Prostate gland (tissue), 2 donors: Measurements from ENCODE around the gene SUPT3H. TPM values are rescaled to one million over a fixed set of nuclear protein-coding genes. Genes with fewer than 3 reads are reported as not detected.

ENCODE experiments used
- DNase-seq: peaks from one replicate; pipeline ENCODE4 v3.0.0-alpha.2; 2019; ENCODE audit warnings: low spot score
- H3K27ac ChIP-seq, 2 donors: fragments of 200-600 bp; sonication (generic); 2 replicates each; pipeline ENCODE4 v1.5.1; 2017 to 2019
- H3K27me3 ChIP-seq: fragments of 200-600 bp; sonication (generic); replicated peaks from 2 replicates; pipeline ENCODE4 v1.5.1; 2019; ENCODE audit not compliant: insufficient read depth
- H3K36me3 ChIP-seq, 2 donors: fragments of 200-600 bp; sonication (generic); 1 replicate in 1 of 2; 2 replicates in 1 of 2; pipeline versions ENCODE4 v1.5.1 to v1.8.1; 2017 to 2019
- H3K4me1 ChIP-seq: fragments of 200-600 bp; sonication (generic); replicated peaks from 2 replicates; pipeline ENCODE4 v1.5.1; 2019
- H3K4me3 ChIP-seq, 2 donors: fragments of 200-600 bp; sonication (generic); 2 replicates each; pipeline ENCODE4 v1.5.1; 2017 to 2019
- H3K9me3 ChIP-seq: fragments of 200-600 bp; sonication (generic); 2 replicates; pipeline ENCODE4 v1.5.1; 2017
- POLR2A ChIP-seq: fragments of 450-650 bp; IDR thresholded peaks from one replicate; pipeline ENCODE4 v1.6.1; 2016; ENCODE audit warnings: antibody characterized with exemption, mild to moderate bottlenecking
- POLR2AphosphoS5 ChIP-seq: sonication (generic); formaldehyde crosslinking; IDR thresholded peaks from one replicate; pipeline ENCODE4 v1.6.1; 2017; ENCODE audit warnings: antibody characterized with exemption
- WGBS: methylation state at CpG from one replicate; pipeline ENCODE4 v1.1.5; 2018; 5-methylcytosine and 5-hydroxymethylcytosine counted together
- intact Hi-C: fragments of 100-400 bp; cut with DNase I; formaldehyde crosslinking; loops from one replicate; pipeline ENCODE4 v1.14.2; 2022
- total RNA-seq, 2 donors: library from RNA; depleted of rRNA; stranded (reverse); fragments of >200 nt; gene quantifications; one replicate each; pipeline ENCODE4 v1.1.0, GENCODE V29; 2016
- TF ChIP-seq, protein P1 (sequence below), 4 experiments: fragments of 200-600 bp in 2 of 4; fragments of 450-650 bp in 2 of 4; sonication (generic) in 2 of 4; IDR thresholded peaks; 1 replicate in 3 of 4; 2 replicates in 1 of 4; pipeline ENCODE4 v1.5.1; 2016 to 2019; ENCODE audit warnings: antibody characterized with exemption in 4 of 4, mild to moderate bottlenecking in 2 of 4, moderate library complexity in 2 of 4

SUPT3H gene
- total RNA-seq, 2 donors from 2014 or later, result 4.6 to 13.1 TPM

- intact Hi-C loops, result no loop called here
- Histone ChIP-seq H3K9me3 (no peaks in the 10 kb centered on the region), H3K27ac (no peak overlapping the region), H3K4me3 (no peak overlapping the region), H3K36me3 (no peaks in the 10 kb centered on the region), H3K27me3 (no peaks in the 10 kb centered on the region), H3K4me1 (no peaks in the 10 kb centered on the region)
- WGBS, result 54% methylated on average over 3 of the region's 3 CpGs
- TF ChIP-seq, protein P1, sequence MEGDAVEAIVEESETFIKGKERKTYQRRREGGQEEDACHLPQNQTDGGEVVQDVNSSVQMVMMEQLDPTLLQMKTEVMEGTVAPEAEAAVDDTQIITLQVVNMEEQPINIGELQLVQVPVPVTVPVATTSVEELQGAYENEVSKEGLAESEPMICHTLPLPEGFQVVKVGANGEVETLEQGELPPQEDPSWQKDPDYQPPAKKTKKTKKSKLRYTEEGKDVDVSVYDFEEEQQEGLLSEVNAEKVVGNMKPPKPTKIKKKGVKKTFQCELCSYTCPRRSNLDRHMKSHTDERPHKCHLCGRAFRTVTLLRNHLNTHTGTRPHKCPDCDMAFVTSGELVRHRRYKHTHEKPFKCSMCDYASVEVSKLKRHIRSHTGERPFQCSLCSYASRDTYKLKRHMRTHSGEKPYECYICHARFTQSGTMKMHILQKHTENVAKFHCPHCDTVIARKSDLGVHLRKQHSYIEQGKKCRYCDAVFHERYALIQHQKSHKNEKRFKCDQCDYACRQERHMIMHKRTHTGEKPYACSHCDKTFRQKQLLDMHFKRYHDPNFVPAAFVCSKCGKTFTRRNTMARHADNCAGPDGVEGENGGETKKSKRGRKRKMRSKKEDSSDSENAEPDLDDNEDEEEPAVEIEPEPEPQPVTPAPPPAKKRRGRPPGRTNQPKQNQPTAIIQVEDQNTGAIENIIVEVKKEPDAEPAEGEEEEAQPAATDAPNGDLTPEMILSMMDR (IDR thresholded peaks at IDR 0.05), result no peak
- TF ChIP-seq POLR2A, result no peak
- no peak for TF ChIP-seq POLR2AphosphoS5
- DNase-seq, result no peak
Measured at GRCh38 chr6:45415788-45416518, 38.2 kb upstream of the SUPT3H start.

DNA sequence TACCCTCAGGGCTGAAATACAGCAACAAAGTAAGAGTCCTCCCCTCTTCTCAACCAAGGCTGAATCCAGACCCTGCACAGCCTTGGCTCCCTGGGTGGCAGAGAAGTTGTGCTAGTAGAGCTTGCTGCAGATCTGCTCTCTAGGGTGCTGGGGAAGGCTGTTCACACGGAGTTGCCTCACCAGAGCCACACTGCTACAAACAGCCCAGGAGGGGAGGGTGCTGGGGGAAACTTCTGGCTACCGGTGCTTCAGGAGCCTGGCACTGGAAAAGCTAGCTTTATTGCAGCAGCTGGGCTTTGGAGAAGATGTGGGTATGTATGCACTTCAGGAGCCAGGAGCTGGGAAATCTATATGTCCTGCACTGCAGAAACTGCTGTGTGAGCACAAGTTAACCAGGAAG, 37.6 kb upstream of the SUPT3H start:
- peak; percentile 9 for DNase-seq
- Histone ChIP-seq H3K36me3 (no peaks in the 10 kb centered on the region), H3K27me3 (no peaks in the 10 kb centered on the region), H3K4me1 (no peaks in the 10 kb centered on the region), H3K4me3 (no peak overlapping the region), H3K27ac (no peak overlapping the region), H3K9me3 (no peaks in the 10 kb centered on the region)
- TF ChIP-seq POLR2AphosphoS5, result no peak
- no peak for TF ChIP-seq POLR2A
- WGBS, result 22% methylated on average over 2 of the region's 2 CpGs
- intact Hi-C loops, result no loop called here

GRCh38 chr6:45411959-45412358, 34.2 kb upstream of the SUPT3H start:
- H3K4me1 ChIP-seq, result no peaks in the 10 kb centered on the region
- TF ChIP-seq, protein P1 (IDR thresholded peaks at IDR 0.05), result no peak
- no peak for TF ChIP-seq POLR2AphosphoS5
- no peak for TF ChIP-seq POLR2A
- H3K4me3 ChIP-seq, result no peak overlapping the region
- WGBS, result 47% methylated on average over 5 of the region's 5 CpGs
- H3K36me3 ChIP-seq, result no peaks in the 10 kb centered on the region
- peak; percentile 12 for DNase-seq
- H3K27me3 ChIP-seq, result no peaks in the 10 kb centered on the region
- no peaks in the 10 kb centered on the region for H3K9me3 ChIP-seq
- H3K27ac ChIP-seq, result no peak overlapping the region
- intact Hi-C loops, result no loop called here

GRCh38 chr6:45400021-45400420, 22.3 kb upstream of the SUPT3H start:
- peaks cover 2% of the 10 kb centered on the region for H3K27me3 ChIP-seq
- no peak for TF ChIP-seq POLR2A
- TF ChIP-seq, protein P1 (IDR thresholded peaks at IDR 0.05), result no peak
- TF ChIP-seq POLR2AphosphoS5, result no peak
- DNase-seq, result no peak
- H3K4me3 ChIP-seq, result no peak overlapping the region
- H3K27ac ChIP-seq, result no peak overlapping the region
- H3K36me3 ChIP-seq, result no peaks in the 10 kb centered on the region
- WGBS, result 89% methylated on average over 2 of the region's 2 CpGs
- intact Hi-C loops, result no loop called here
- H3K4me1 ChIP-seq, result no peaks in the 10 kb centered on the region
- no peaks in the 10 kb centered on the region for H3K9me3 ChIP-seq

- no peak for DNase-seq
- WGBS, result 83% methylated on average over 2 of the region's 2 CpGs
- H3K36me3 ChIP-seq, result no peaks in the 10 kb centered on the region
- H3K27me3 ChIP-seq, result peaks cover 2% of the 10 kb centered on the region
- no peak overlapping the region for H3K4me3 ChIP-seq
- no peak overlapping the region for H3K27ac ChIP-seq
- no peaks in the 10 kb centered on the region for H3K4me1 ChIP-seq
- no peaks in the 10 kb centered on the region for H3K9me3 ChIP-seq
- TF ChIP-seq POLR2A (no peak), POLR2AphosphoS5 (no peak)
- TF ChIP-seq, protein P1 (IDR thresholded peaks at IDR 0.05), result no peak
- intact Hi-C loops, result no loop called here
Measured at GRCh38 chr6:45398075-45398813, 20.5 kb upstream of the SUPT3H start.
